ENCODE measurements around the gene KRT17.
A peak's percentile ranks its signal among the peaks of the same experiment; 100 is the strongest.
"Not testable (repeated sequence)": the region's sequence is repeated elsewhere in the genome, so short reads cannot be mapped to it uniquely, and the experiment has no call there.

The KRT17 gene

DNA sequence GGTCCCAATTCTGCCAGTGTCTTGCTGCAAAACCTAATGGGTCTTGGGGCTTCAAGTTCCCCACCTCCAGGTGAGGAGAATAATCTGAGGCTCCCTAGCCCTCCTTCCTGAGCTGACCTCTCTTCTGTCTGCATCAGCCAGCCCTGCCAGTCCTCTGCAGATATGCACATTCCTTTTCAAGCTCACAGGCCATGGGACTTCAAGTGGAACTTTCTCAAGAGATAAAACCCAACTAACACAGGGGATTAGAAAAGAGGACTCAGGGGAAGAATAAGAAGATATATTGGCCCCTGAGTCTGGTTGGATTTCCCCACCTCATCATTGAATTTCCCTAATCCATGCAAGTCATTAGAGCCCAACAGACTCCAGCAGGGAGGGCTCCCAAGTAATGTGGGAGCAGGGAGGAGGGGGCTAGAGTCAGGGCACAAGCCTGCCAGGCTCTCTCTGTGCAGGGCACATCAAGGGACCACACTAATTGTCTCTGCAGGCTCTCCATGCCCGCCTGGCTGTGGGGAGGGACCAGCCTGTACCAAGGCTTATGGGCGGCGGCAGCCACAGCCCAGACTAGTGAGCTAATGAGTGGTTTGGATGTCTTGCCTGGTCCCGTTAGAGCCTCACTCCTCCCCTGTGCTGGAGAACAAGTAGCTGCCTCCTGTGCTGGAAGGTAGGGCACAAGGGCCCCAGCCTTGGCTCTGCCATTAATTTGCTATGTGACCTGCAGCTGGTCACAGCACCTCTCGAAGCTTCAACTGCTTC is 38.9 kb downstream of the KRT17 start:
- no peak overlapping the region for H3K4me3 Mint-ChIP-seq
- ATAC-seq (no peak), DNase-seq (no peak)
- peaks cover 4% of the 10 kb centered on the region for H3K27me3 Mint-ChIP-seq
- no peaks in the 10 kb centered on the region for H3K4me1 Mint-ChIP-seq
- H3K27ac Mint-ChIP-seq, result no peak overlapping the region
- no peaks in the 10 kb centered on the region for H3K9me3 Mint-ChIP-seq
- no peaks in the 10 kb centered on the region for H3K36me3 Mint-ChIP-seq (ENCODE audit: low read depth)

DNA sequence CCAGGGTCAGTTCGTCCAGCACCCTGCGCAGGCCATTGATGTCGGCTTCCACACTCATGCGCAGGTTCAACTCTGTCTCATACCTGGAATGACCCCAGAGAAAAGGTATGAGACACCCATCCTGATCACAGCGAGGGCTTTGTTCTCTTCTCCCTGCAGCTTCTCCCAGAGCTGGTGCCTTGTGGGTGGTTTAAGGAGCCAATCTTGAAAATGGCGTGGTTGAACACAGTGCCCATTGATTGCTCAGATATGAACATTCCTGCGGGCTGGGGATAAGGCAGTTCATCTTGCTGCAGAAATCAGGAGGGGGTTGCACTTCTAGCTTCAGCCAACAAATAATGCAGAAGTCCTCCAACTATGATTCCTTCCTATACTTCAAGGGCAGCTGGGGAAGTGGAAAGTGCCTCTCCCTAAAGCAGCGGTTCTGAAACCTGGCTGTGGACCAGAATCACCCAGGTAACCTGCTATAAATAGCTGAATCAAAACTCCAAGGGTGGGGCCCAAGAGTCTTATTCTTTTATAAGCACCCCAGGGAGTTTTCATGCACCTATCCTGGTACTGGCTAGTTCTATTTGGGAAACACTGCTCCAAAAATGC is 39.9 kb downstream of the KRT17 start:
- not testable (repeated sequence) for H3K36me3 Mint-ChIP-seq (ENCODE audit: low read depth); H3K4me3 Mint-ChIP-seq; H3K27ac Mint-ChIP-seq; H3K9me3 Mint-ChIP-seq; DNase-seq; H3K4me1 Mint-ChIP-seq; ATAC-seq; H3K27me3 Mint-ChIP-seq

DNA sequence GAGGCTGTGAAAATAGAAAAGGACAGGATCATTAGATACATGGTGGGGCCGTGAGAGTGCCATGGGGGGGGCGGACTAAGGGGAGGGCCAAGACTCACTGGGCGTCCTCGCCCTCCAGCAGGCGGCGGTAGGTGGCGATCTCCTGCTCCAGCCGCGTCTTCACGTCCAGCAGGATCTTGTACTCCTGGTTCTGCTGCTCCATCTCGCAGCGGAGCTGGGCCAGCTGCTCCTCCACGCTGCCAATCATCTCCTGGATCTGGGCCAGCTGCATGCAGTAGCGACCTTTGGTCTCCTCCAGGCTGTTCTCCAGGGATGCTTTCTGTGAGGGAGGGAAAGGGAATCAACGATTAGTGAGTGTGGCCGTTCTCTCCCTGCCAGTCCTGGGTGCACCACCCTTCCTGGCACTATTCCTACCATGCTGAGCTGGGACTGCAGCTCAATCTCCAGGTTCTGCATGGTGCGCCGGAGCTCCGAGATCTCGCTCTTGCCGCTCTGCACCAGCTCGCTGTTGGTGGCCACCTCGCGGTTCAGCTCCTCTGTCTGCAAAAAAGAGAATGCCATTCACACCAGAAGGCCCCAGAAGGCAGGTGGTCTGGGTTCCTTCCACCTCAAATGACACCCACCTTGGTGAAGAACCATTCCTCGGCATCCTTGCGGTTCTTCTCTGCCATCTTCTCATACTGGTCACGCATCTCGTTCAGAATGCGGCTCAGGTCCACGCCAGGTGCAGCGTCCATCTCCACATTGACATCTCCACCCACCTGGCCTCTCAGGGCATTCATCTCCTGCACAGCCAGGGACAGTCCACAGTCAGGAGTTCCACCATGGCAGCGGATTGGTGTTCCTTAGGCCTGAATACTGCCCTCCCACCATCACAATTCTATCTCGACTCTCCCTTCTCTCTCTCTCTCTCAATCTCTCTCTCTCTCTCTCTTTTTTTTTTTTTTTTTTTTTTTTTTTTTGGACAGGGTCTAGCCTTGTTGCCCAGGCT is 40.9 kb downstream of the KRT17 start:
- no peak overlapping the region for H3K4me3 Mint-ChIP-seq
- DNase-seq (no peak), ATAC-seq (no peak)
- no peaks in the 10 kb centered on the region for H3K4me1 Mint-ChIP-seq
- H3K27me3 Mint-ChIP-seq, result peaks cover 8% of the 10 kb centered on the region
- no peaks in the 10 kb centered on the region for H3K9me3 Mint-ChIP-seq
- no peak overlapping the region for H3K27ac Mint-ChIP-seq
- no peaks in the 10 kb centered on the region for H3K36me3 Mint-ChIP-seq (ENCODE audit: low read depth)

DNA sequence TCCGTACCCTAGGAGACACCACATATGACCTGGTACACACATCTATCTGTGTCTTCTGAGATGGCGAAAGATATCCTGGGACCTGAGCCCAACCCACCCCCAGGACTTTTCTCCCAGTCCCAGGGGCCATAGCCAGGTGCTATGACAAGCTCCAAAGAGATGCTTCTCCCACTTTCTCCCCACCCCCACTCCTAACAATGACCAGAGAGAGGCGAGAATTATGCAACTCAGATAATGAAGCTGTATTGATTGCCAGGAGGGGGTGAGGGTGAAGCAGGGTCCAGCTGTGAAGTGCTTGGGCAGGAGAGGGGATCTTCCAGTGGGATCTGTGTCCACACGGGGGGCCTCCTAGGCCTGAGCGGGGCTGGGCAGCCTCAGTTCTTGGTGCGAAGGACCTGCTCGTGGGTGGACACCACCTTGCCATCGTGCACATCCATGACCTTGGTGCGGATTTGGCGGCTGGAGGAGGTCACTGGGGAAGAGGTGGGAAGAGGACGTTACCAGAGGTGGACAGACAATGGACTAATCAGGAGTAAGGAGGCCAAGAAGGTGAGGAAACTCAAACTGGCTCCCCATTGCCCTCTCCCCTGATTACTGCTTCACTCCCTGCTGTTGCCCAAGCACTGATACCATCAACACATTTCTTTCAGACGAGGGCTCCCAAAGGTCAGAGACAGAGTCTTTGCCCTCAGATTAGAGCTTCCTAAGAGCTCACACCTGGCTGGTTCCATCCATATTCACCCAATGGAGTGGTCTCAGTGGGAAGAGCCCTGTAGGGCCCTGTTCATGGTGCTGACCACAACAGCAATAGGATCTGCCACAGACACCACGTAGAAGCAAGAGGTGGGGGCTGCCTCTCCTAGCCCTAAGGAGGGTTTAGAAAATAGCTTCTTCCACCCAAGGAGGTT is 42.1 kb downstream of the KRT17 start:
- not testable (repeated sequence) for H3K36me3 Mint-ChIP-seq (ENCODE audit: low read depth); H3K4me3 Mint-ChIP-seq; ATAC-seq; H3K9me3 Mint-ChIP-seq; H3K27ac Mint-ChIP-seq; H3K4me1 Mint-ChIP-seq; DNase-seq
- peaks cover 12% of the 10 kb centered on the region for H3K27me3 Mint-ChIP-seq

DNA sequence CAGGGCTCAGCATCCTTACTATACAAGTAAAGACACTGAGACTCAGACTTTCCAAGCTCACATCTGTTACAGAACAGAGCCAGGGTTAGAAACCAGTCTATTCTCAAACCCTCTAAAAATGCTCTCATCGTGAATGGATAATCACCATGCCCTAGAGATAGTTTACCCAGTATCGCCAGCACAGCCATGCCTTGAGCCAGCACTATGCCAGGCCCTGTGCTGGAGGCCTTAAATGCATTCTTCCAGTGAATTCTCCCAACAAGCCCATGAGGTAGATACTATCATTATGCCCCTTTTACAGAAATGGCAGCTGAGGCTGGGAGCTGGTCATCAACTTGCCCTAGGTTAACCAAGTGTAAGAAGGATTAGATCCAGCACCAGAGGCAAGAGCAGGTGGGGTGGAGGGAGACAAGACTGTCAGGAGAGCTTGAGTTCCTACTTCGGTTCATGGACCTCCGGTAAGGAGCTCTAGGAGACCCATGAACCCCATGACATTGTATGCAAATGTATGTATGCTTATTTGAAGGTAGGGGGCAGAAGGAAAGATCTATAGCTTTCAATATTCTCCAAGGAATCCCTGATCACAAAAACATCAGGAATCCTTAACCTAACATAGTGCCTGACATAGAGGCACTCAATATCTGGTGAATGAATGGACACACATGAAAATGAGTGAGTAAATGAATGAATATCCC is 42.9 kb downstream of the KRT17 start:
- Mint-ChIP-seq H3K9me3 (no peaks in the 10 kb centered on the region), H3K27me3 (peaks cover 17% of the 10 kb centered on the region), H3K27ac (no peak overlapping the region), H3K4me1 (no peaks in the 10 kb centered on the region), H3K36me3 (ENCODE audit: low read depth) (no peaks in the 10 kb centered on the region), H3K4me3 (no peak overlapping the region)
- DNase-seq (no peak), ATAC-seq (no peak)

DNA sequence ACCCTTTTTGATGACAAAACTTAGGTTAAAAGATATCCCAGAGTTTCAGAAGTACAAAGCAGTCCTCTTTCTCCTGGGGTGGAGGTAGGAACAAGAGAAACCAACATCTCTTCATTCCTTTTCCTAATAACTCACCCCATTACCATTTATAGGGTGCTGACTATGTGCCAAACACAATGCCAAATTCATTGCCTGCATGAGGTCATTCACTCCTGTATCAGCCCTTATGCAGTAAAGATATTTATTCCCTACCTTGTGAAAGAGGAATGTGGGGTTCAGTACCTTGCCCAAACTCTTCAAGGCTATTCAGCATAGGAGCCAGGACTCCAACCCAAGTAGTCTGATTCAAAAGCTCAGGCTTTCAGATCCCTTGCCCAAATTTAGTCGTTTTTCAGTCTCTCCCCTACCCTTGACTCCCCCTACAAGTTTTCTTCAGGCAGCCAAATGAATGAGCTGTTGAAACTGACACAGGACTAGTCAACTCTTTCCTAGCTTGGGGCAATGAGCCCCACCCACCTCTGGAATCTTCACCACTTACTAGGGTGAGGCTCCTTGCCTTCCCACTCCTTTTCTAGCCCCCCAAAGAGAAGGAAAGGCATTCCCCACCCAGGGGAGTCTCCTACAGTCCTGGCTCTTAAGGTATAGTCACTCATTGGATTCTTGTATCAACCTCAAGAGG is 43.5 kb downstream of the KRT17 start:
- no peak for ATAC-seq
- no peaks in the 10 kb centered on the region for H3K36me3 Mint-ChIP-seq (ENCODE audit: low read depth)
- no peak for DNase-seq
- H3K27ac Mint-ChIP-seq, result no peak overlapping the region
- H3K9me3 Mint-ChIP-seq, result no peaks in the 10 kb centered on the region
- no peaks in the 10 kb centered on the region for H3K4me1 Mint-ChIP-seq
- H3K27me3 Mint-ChIP-seq, result peaks cover 18% of the 10 kb centered on the region
- no peak overlapping the region for H3K4me3 Mint-ChIP-seq

DNA sequence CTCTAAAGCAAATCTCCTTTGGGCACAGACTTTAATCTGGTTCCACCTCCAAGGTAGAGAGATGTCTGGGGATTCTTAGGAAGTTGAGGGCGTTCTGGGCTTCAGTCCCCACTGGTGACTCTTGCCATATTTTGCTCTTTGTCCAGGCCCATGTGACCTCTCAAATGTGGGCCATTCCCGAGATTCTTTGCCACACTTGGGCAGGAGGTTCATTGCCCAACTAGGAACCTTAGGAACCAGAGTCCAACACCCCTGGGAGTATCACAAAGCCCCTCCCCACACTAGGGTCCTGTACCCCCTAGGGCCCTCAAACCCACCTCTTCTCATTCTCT is 44.2 kb downstream of the KRT17 start:
- Mint-ChIP-seq H3K4me1 (no peaks in the 10 kb centered on the region), H3K9me3 (no peaks in the 10 kb centered on the region), H3K4me3 (no peak overlapping the region), H3K36me3 (ENCODE audit: low read depth) (no peaks in the 10 kb centered on the region), H3K27ac (no peak overlapping the region), H3K27me3 (peaks cover 21% of the 10 kb centered on the region)
- no peak for DNase-seq
- ATAC-seq, result no peak

DNA sequence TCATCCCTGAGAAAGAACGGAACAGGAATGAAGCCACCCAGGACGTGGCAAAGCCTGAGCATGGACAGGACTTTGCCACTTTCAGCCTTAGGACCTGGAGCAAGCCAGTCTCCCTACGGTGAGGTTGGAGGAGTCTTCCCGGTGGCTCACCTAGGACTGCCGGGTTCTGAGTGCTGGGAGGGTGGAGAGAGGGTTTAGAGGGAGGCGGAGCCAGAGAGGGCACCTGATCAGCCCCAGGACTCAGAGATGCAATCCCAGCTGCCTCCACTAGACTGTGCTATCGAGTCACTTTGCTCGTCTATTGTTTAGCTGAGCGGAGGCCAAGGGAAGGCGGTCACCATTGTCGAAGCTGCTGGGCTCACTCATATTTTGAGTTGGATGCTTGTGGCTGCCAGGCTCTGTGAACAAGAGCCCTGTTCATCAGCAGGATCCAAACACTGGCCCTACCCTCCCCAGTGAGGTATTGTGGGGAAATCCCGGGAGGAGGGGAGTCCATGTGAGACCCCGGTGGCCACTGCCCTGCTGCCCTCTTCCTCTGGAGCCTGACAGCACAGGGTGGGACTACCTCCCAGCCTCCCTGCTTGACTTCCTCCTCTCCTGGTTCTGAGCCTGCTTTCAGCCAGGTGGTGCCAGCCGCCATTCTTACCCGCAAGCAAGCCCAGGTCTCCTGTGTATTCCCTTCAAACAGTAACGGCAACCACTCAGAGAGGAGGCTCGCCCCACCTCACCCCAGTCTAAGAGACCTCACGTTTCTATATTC is 44.7 kb downstream of the KRT17 start:
- Mint-ChIP-seq H3K4me3 (no peak overlapping the region), H3K27me3 (peaks cover 24% of the 10 kb centered on the region), H3K4me1 (no peaks in the 10 kb centered on the region), H3K36me3 (ENCODE audit: low read depth) (no peaks in the 10 kb centered on the region), H3K9me3 (no peaks in the 10 kb centered on the region), H3K27ac (no peak overlapping the region)
- peak; percentile 87 for ATAC-seq
- DNase-seq, result peak; percentile 78

DNA sequence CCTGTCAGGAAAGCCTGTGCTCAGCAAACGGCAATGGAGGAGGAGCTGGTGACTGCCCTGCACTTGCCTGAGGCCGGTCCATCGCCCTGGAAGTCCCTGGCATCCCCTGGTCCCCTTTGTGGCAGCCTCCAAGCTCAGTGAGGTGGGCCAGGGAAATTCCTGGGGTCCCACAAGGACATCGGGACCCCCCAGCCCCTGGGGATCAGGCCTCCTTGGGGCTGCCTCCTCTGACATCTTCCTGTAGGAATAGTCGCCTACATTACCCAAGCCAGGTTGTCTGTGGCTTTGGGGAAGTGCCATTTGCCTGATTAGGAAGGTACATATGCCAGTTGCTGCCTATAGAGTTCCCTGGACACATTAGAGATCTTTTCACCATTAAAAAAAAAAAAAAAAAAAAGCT is 45.4 kb downstream of the KRT17 start:
- H3K27me3 Mint-ChIP-seq, result peaks cover 24% of the 10 kb centered on the region
- ATAC-seq, result no peak
- no peak overlapping the region for H3K4me3 Mint-ChIP-seq

DNA sequence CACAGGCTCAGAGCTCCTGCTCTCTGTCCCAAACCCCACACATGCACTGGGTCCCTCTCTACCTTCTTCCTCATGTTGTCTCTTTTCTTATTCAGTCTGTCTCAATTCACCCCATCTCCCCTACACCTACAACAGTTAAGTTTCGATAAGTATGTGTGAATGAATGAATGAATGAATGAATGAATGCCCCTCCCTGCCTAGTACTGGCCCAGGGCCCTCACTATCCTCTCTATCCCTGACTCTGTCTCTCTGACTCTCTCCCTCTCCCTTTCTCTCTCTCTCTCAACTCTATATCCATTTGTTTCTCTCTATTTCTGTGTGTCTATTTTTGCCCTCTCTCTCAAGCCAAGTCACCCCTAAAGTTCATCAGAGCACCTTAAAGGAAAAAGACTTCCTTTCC is 45.8 kb downstream of the KRT17 start:
- no peak overlapping the region for H3K27ac Mint-ChIP-seq
- no peaks in the 10 kb centered on the region for H3K36me3 Mint-ChIP-seq (ENCODE audit: low read depth)
- H3K4me3 Mint-ChIP-seq, result no peak overlapping the region
- no peaks in the 10 kb centered on the region for H3K9me3 Mint-ChIP-seq
- ATAC-seq, result no peak
- no peak for DNase-seq
- peaks cover 26% of the 10 kb centered on the region for H3K27me3 Mint-ChIP-seq
- no peaks in the 10 kb centered on the region for H3K4me1 Mint-ChIP-seq

More for the DNA sequence above, 45.4 kb downstream of the KRT17 start:
- Mint-ChIP-seq H3K4me1 (no peaks in the 10 kb centered on the region), H3K36me3 (ENCODE audit: low read depth) (no peaks in the 10 kb centered on the region), H3K27ac (no peak overlapping the region), H3K9me3 (no peaks in the 10 kb centered on the region)
- no peak for DNase-seq

DNA sequence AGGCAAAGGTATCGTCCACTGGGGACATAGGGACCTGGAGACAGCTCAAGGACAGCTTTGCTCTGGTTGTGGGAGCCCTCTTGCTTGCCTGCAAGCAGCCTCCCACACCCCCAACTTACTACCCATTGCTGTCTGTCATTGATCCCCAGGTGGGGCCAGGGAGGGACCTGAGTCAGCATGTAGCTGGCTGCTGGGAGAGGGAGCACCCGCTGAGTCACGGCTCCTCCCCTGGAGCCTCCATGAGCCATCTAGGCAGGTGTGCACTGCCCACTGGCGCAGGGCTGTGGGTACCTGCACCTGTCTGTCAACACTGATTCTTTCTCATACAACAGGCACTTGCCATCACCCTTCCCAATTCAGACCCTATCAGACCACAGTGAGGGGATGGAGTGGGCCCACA is 47.6 kb downstream of the KRT17 start:
- H3K4me3 Mint-ChIP-seq; DNase-seq; H3K36me3 Mint-ChIP-seq (ENCODE audit: low read depth); H3K9me3 Mint-ChIP-seq; ATAC-seq; H3K27ac Mint-ChIP-seq; H3K4me1 Mint-ChIP-seq: not testable (repeated sequence)
- peaks cover 36% of the 10 kb centered on the region for H3K27me3 Mint-ChIP-seq

DNA sequence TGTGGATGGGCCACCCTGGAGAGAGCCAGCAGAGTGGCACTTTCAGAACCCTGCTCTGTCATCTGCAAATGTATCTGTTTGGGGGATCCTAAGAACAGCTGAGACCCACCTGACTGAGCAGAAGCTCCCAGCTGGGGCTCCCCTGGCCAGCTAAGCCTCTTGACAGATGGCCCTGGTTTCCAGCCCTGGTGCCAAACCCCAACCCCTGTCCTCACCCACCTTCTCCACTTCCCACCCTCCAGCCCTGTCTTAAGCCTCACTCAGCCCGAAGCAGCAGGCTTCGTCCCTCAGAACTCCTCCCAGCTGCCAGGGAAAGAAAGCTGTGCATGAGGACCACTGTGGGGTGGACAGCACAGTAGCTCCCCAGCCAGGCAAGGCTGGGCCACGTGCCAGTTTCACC is 49.0 kb downstream of the KRT17 start:
- no peaks in the 10 kb centered on the region for H3K36me3 Mint-ChIP-seq (ENCODE audit: low read depth)
- H3K27me3 Mint-ChIP-seq, result peaks cover 37% of the 10 kb centered on the region
- ATAC-seq (no peak), DNase-seq (no peak)
- no peak overlapping the region for H3K27ac Mint-ChIP-seq
- H3K4me1 Mint-ChIP-seq, result no peaks in the 10 kb centered on the region
- no peak overlapping the region for H3K4me3 Mint-ChIP-seq
- no peaks in the 10 kb centered on the region for H3K9me3 Mint-ChIP-seq
